ENCODE results near the gene PPIL6.

DNA sequence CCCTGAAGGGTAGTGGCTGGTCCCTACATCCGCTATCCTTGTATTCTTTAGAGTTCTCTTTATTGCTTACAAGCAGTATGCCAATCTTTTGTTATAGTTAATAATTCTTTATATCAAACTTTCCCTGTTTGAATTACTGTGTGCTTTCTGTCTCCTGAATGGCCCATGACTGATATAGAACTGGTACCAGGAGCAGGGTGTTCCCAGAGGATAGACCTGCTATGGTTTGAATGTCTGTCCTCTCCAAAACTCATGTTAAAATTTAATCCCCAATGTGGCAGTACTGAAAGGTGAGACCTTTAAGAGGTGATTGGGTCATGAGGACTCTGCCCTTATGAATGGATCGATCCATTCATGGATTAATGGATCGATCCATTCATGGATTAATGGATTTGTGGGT is 84.2 kb downstream of the PPIL6 start:
- TF ChIP-seq, protein P1, sequence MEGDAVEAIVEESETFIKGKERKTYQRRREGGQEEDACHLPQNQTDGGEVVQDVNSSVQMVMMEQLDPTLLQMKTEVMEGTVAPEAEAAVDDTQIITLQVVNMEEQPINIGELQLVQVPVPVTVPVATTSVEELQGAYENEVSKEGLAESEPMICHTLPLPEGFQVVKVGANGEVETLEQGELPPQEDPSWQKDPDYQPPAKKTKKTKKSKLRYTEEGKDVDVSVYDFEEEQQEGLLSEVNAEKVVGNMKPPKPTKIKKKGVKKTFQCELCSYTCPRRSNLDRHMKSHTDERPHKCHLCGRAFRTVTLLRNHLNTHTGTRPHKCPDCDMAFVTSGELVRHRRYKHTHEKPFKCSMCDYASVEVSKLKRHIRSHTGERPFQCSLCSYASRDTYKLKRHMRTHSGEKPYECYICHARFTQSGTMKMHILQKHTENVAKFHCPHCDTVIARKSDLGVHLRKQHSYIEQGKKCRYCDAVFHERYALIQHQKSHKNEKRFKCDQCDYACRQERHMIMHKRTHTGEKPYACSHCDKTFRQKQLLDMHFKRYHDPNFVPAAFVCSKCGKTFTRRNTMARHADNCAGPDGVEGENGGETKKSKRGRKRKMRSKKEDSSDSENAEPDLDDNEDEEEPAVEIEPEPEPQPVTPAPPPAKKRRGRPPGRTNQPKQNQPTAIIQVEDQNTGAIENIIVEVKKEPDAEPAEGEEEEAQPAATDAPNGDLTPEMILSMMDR (conservative IDR thresholded peaks at IDR 0.05; ENCODE audit: low read depth in 2 of 2) = no peak
- TF ChIP-seq EZH2 (IDR thresholded peaks at IDR 0.05; ENCODE audit: low read depth, unreplicated experiment) (no peak), POLR2AphosphoS5 (IDR thresholded peaks at IDR 0.05; ENCODE audit: low read depth) (no peak), EZH2phosphoT487 (IDR thresholded peaks at IDR 0.05; ENCODE audit: unreplicated experiment) (no peak)
- TF ChIP-seq, protein P2, sequence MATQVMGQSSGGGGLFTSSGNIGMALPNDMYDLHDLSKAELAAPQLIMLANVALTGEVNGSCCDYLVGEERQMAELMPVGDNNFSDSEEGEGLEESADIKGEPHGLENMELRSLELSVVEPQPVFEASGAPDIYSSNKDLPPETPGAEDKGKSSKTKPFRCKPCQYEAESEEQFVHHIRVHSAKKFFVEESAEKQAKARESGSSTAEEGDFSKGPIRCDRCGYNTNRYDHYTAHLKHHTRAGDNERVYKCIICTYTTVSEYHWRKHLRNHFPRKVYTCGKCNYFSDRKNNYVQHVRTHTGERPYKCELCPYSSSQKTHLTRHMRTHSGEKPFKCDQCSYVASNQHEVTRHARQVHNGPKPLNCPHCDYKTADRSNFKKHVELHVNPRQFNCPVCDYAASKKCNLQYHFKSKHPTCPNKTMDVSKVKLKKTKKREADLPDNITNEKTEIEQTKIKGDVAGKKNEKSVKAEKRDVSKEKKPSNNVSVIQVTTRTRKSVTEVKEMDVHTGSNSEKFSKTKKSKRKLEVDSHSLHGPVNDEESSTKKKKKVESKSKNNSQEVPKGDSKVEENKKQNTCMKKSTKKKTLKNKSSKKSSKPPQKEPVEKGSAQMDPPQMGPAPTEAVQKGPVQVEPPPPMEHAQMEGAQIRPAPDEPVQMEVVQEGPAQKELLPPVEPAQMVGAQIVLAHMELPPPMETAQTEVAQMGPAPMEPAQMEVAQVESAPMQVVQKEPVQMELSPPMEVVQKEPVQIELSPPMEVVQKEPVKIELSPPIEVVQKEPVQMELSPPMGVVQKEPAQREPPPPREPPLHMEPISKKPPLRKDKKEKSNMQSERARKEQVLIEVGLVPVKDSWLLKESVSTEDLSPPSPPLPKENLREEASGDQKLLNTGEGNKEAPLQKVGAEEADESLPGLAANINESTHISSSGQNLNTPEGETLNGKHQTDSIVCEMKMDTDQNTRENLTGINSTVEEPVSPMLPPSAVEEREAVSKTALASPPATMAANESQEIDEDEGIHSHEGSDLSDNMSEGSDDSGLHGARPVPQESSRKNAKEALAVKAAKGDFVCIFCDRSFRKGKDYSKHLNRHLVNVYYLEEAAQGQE (IDR thresholded peaks at IDR 0.05; ENCODE audit: unreplicated experiment) = no peak
